ENCODE measurements around the gene RNFT2. TPM values are rescaled to one million over a fixed set of nuclear protein-coding genes. Genes with fewer than 3 reads are reported as not detected.

Gene RNFT2
- total RNA-seq, 2 experiments from 2014 or later = 8.6 to 8.9 TPM

- CTCF ChIA-PET = no interaction called here
- Mint-ChIP-seq H3K27ac (no peak overlapping the region), H3K9me3 (ENCODE audit: low read depth) (no peaks in the 10 kb centered on the region), H3K36me3 (no peaks in the 10 kb centered on the region), H3K27me3 (peaks cover 19% of the 10 kb centered on the region), H3K4me3 (no peak overlapping the region), H3K4me1 (no peaks in the 10 kb centered on the region)
- no peak for DNase-seq
- no peak for ATAC-seq
These were observed 115.4 kb downstream of the RNFT2 start for GRCh38 chr12:116853507-116853906.

- peaks cover 40% of the 10 kb centered on the region for H3K27me3 Mint-ChIP-seq
- DNase-seq = no peak
- no peak overlapping the region for H3K4me3 Mint-ChIP-seq
- CTCF ChIA-PET = no interaction called here
- ATAC-seq = no peak
- peaks cover 4% of the 10 kb centered on the region for H3K4me1 Mint-ChIP-seq
- H3K9me3 Mint-ChIP-seq (ENCODE audit: low read depth) = no peaks in the 10 kb centered on the region
- H3K36me3 Mint-ChIP-seq = no peaks in the 10 kb centered on the region
- H3K27ac Mint-ChIP-seq = no peak overlapping the region
These were observed 117.8 kb downstream of the RNFT2 start for GRCh38 chr12:116855744-116856470.

GRCh38 chr12:116856729-116857128, 118.6 kb downstream of the RNFT2 start:
- H3K27me3 Mint-ChIP-seq = peaks cover 43% of the 10 kb centered on the region
- H3K9me3 Mint-ChIP-seq (ENCODE audit: low read depth) = no peaks in the 10 kb centered on the region
- no peak overlapping the region for H3K27ac Mint-ChIP-seq
- peaks cover 10% of the 10 kb centered on the region for H3K4me1 Mint-ChIP-seq
- no peak for DNase-seq
- ATAC-seq = no peak
- CTCF ChIA-PET = no interaction called here
- H3K36me3 Mint-ChIP-seq = no peaks in the 10 kb centered on the region
- H3K4me3 Mint-ChIP-seq = no peak overlapping the region

- Mint-ChIP-seq H3K27me3 (peaks cover 51% of the 10 kb centered on the region), H3K4me3 (no peak overlapping the region)
- no peak for ATAC-seq
These were observed 121.0 kb downstream of the RNFT2 start for GRCh38 chr12:116859079-116859478.

GRCh38 chr12:116860263-116860662, 122.1 kb downstream of the RNFT2 start:
- no peaks in the 10 kb centered on the region for H3K9me3 Mint-ChIP-seq (ENCODE audit: low read depth)
- H3K4me1 Mint-ChIP-seq = peaks cover 14% of the 10 kb centered on the region
- CTCF ChIA-PET = no interaction called here
- no peak for ATAC-seq
- H3K27ac Mint-ChIP-seq = no peak overlapping the region
- H3K36me3 Mint-ChIP-seq = peaks cover 2% of the 10 kb centered on the region
- peaks cover 51% of the 10 kb centered on the region for H3K27me3 Mint-ChIP-seq
- no peak for DNase-seq
- no peak overlapping the region for H3K4me3 Mint-ChIP-seq

More at GRCh38 chr12:116859079-116859478, 121.0 kb downstream of the RNFT2 start:
- DNase-seq = no peak
- Mint-ChIP-seq H3K4me1 (peaks cover 14% of the 10 kb centered on the region), H3K27ac (no peak overlapping the region), H3K9me3 (ENCODE audit: low read depth) (no peaks in the 10 kb centered on the region), H3K36me3 (peaks cover 2% of the 10 kb centered on the region)
- CTCF ChIA-PET = no interaction called here

GRCh38 chr12:116861320-116861719, 123.2 kb downstream of the RNFT2 start:
- peaks cover 2% of the 10 kb centered on the region for H3K36me3 Mint-ChIP-seq
- H3K27me3 Mint-ChIP-seq = peaks cover 51% of the 10 kb centered on the region
- no peaks in the 10 kb centered on the region for H3K9me3 Mint-ChIP-seq (ENCODE audit: low read depth)
- no peak overlapping the region for H3K27ac Mint-ChIP-seq
- H3K4me3 Mint-ChIP-seq = no peak overlapping the region
- CTCF ChIA-PET = no interaction called here
- peak; percentile 79 for DNase-seq
- H3K4me1 Mint-ChIP-seq = peaks cover 14% of the 10 kb centered on the region
- peak; percentile 82 for ATAC-seq

- ATAC-seq = no peak
- Mint-ChIP-seq H3K27me3 (peaks cover 46% of the 10 kb centered on the region), H3K27ac (no peak overlapping the region), H3K36me3 (peaks cover 2% of the 10 kb centered on the region), H3K4me3 (no peak overlapping the region), H3K4me1 (peaks cover 14% of the 10 kb centered on the region), H3K9me3 (ENCODE audit: low read depth) (no peaks in the 10 kb centered on the region)
- no peak for DNase-seq
- CTCF ChIA-PET = no interaction called here
These were observed 124.1 kb downstream of the RNFT2 start for GRCh38 chr12:116862167-116862566.

GRCh38 chr12:116863275-116863767, 125.2 kb downstream of the RNFT2 start:
- CTCF ChIA-PET = interaction anchor here (1.3 to 1.6 kb wide), 3 partner anchors 93 to 160 kb away, joined by 4 read pairs; no protein-coding TSS in a partner anchor
- Mint-ChIP-seq H3K4me1 (peaks cover 14% of the 10 kb centered on the region), H3K4me3 (no peak overlapping the region), H3K36me3 (peaks cover 2% of the 10 kb centered on the region), H3K27me3 (peaks cover 34% of the 10 kb centered on the region), H3K27ac (no peak overlapping the region), H3K9me3 (ENCODE audit: low read depth) (no peaks in the 10 kb centered on the region)
- ATAC-seq (no peak), DNase-seq (no peak)

- CTCF ChIA-PET = no interaction called here
- Mint-ChIP-seq H3K36me3 (peaks cover 2% of the 10 kb centered on the region), H3K9me3 (ENCODE audit: low read depth) (no peaks in the 10 kb centered on the region), H3K4me3 (no peak overlapping the region), H3K27me3 (peaks cover 22% of the 10 kb centered on the region), H3K27ac (no peak overlapping the region), H3K4me1 (peaks cover 14% of the 10 kb centered on the region)
- ATAC-seq = no peak
- DNase-seq = no peak
These were observed 126.5 kb downstream of the RNFT2 start for GRCh38 chr12:116864371-116865160.

- Mint-ChIP-seq H3K27ac (no peak overlapping the region), H3K9me3 (ENCODE audit: low read depth) (no peaks in the 10 kb centered on the region), H3K4me3 (no peak overlapping the region), H3K36me3 (no peaks in the 10 kb centered on the region), H3K27me3 (no peaks in the 10 kb centered on the region), H3K4me1 (no peaks in the 10 kb centered on the region)
- DNase-seq (no peak), ATAC-seq (no peak)
- CTCF ChIA-PET = interaction anchor here (1.1 kb wide), 1 partner anchor 30 kb away, joined by 3 read pairs; no protein-coding TSS in a partner anchor
These were observed 129.4 kb downstream of the RNFT2 start for GRCh38 chr12:116867523-116867922.

GRCh38 chr12:116870306-116870705, 132.2 kb downstream of the RNFT2 start:
- CTCF ChIA-PET = no interaction called here
- H3K4me3 Mint-ChIP-seq = no peak overlapping the region
- ATAC-seq = no peak
- no peaks in the 10 kb centered on the region for H3K4me1 Mint-ChIP-seq
- H3K9me3 Mint-ChIP-seq (ENCODE audit: low read depth) = no peaks in the 10 kb centered on the region
- DNase-seq = no peak
- H3K27me3 Mint-ChIP-seq = peaks cover 12% of the 10 kb centered on the region
- H3K27ac Mint-ChIP-seq = no peak overlapping the region
- H3K36me3 Mint-ChIP-seq = no peaks in the 10 kb centered on the region

GRCh38 chr12:116874324-116874995, 136.3 kb downstream of the RNFT2 start:
- Mint-ChIP-seq H3K9me3 (ENCODE audit: low read depth) (no peaks in the 10 kb centered on the region), H3K27me3 (peaks cover 52% of the 10 kb centered on the region), H3K27ac (no peak overlapping the region), H3K4me1 (peaks cover 9% of the 10 kb centered on the region), H3K36me3 (no peaks in the 10 kb centered on the region), H3K4me3 (no peak overlapping the region)
- CTCF ChIA-PET = no interaction called here
- DNase-seq (no peak), ATAC-seq (no peak)

GRCh38 chr12:116876151-116876869, 138.2 kb downstream of the RNFT2 start:
- peaks cover 19% of the 10 kb centered on the region for H3K4me1 Mint-ChIP-seq

More at GRCh38 chr12:116876151-116876869, 138.2 kb downstream of the RNFT2 start:
- DNase-seq (no peak), ATAC-seq (no peak)
- CTCF ChIA-PET = interaction anchor here (0.7 kb wide), 1 partner anchor 69 kb away, joined by 3 read pairs; no protein-coding TSS in a partner anchor
- Mint-ChIP-seq H3K9me3 (ENCODE audit: low read depth) (no peaks in the 10 kb centered on the region), H3K27me3 (peaks cover 64% of the 10 kb centered on the region), H3K36me3 (no peaks in the 10 kb centered on the region), H3K27ac (no peak overlapping the region), H3K4me3 (no peak overlapping the region)

Data from activated CD8-positive, alpha-beta memory T cell treated with anti-CD3 and anti-CD28 coated beads, Interleukin-2, amount 10 ng/mL, durations not matched to agents 7 days and 5 days (primary cell).